ENCODE results near the gene RIN3.

The RIN3 gene

DNA sequence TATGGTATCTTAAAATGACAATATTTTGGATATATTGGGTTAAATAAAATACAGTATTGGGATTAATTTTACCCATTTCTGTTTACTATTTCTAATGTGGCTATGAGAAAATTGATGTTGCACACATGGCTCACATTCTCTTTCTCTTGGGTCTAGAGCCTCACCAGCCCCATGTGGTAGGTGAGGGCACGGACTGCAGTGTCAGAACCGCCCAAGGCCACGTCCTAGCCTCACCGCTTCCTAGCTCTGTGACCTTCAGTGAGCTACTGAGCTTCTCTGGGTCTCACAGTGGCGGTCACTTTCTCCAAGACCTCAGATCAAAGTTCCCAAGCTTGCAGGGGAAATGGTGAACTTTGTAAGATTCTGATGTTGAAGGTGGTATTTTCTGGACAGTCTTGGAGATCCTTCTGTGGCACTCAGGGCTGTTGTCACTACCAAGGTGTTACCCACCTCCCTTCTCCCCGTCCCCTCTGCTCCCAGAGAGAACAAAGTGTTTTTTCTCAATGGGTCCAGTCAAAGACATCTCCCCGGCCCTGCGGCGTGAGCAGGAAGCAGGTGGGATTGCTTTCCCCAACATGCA, 87.6 kb downstream of the RIN3 start:
- no peak for DNase-seq

DNA sequence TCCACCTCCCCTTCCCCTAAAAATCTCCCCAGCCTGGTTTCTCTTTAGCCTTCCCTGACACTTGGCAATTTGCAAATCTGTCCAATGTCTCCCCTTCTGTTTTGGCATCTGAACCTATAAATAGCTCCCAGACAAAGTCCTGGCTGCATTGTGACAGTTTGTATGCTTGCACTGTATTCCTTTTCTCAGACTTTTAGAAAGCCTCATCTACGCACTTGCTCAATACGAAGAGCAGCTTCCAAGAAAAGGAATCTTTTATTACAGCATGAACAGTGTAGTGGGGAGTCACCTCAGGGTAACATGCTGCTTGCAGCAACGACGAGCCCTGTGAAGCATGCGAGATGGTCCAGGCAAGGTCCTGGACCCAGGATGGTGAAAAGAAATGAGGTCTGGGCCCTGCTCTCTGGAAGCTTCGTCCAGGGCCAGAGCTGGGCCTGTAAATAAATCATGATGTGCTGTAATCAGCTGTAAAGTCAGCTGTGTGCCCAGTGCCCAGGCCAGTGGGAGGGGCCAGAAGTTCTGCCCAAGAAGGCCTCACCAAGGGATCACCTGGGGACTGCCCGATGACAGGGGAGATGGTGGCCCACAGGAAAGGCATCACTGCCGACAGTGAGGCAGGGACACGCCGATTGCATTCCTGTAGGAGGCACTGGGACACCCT, 88.3 kb downstream of the RIN3 start:
- DNase-seq = no peak

DNA sequence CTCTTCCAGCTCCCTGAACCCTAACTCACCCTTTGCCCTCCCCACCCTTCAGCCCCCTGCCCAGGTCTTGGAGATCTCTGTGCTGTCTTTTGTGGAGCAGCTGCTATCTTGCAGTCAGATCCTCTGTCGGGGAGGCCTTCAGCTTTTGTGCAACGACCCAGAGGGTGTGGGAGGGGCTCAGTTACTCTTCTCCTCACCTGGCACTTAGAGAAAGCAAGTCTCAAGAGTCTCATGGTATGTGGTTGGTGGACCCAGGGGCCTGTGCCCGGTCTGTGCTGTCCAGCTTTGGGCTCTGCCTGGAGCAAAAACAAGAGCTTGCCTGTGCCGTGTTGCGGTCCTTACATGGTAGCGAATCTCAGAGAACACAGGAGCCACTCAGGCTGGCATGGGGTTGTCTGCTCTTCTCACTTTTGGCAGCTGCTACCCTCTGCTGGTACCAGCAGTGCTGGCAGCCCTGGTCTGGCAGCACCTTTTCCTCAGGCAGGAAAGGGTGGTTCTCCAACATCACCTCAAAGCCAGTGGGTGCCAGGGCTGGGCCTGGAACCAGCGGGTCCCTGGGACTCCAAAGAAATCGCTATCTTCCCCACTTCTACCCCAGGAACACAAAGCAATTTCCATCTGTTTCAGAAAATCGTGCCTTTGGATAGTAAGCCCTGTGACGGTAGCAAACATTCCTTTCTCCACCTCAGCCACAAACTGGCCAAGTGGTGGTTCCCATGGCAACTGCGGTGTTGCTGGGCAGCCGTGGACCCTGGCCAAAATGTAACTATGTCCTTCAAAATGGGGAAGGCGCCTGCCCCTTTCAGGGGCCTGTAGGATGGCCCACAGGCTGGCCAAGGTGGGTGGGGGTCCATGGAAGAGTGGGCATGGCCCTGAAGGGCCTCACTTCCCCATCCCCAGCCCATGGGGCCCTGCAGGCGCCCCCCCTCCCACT, 90.0 kb downstream of the RIN3 start:
- DNase-seq = peak; percentile 38

DNA sequence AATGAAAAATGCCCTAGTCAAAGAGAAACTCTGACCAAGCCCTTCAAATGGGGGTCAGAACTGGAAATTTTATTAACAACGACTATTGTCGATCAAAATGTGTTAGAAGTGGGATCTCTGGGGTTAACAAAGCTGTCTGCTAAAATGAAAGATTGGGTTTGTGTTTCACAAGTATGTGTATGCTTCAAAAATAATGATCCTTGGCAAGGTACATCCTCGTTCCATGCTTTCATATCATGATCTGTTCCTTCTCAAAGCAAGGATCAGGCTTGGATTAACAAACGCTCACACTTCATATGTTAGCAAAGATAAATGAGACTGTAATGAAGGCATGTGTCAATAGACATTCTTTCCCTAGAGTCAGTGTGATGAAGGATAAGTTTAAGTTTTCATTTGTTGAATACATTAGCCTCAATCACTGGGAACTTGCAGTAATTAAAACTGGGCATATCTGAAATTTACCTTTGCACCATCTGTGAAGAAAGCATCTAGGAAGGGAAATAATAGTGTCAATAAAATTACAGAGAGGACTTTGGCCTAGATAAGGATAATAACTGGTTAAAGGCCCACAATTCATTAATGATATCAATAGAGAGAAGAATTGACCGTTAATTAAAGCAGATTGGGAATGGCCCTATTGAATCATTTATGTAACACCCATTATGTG, 91.8 kb downstream of the RIN3 start:
- DNase-seq = no peak

DNA sequence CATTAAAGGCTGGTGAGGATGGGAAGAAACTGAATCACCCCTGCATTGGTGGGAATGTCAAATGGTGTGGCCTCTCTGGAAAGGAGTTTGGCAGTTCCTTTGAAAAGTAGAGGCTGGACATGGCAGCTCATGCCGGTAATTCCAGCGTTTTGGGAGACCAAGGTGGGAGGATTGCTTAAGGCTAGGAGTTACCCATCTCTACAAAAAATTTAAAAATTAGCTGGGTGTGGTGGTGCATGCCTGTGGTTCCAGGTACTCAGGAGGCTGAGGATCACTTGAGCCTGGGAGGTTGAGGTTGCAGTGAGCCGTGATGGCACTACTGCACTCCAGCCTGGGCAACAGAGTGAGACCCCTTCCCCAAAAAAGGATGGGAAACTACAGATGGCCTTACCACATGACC, 93.7 kb downstream of the RIN3 start:
- DNase-seq = no peak

DNA sequence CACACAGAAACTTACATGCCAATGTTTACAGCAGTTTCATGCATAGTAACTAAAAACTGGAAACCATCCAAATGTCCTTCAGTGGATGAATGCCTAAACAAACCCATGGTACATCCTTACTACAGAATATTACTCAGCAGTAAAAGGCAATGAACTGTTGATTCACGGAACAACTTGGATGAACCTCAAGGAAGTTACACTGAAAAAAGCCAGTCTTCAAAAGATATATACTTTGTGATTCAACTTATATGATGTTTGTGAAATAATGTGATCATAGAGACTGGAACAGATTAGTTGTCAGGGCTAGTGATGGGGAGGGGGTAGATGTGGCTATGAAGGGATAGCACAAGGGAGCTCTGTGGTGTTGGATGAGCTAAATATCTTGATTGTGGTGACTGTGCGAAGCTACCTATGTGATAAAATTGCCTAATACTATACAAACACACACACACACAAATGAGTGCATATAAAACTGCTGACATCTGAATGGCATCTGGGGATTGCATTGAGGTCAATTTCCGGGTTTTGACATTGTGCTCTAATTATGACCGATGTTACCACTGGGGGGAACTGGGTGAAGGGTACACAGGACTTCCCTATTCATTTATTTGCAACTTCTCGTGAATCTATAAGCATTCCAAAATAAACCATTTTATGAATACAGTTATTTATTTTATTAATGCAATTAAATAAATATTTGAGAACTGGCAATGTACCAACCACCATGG, 94.3 kb downstream of the RIN3 start:
- no peak for DNase-seq

DNA sequence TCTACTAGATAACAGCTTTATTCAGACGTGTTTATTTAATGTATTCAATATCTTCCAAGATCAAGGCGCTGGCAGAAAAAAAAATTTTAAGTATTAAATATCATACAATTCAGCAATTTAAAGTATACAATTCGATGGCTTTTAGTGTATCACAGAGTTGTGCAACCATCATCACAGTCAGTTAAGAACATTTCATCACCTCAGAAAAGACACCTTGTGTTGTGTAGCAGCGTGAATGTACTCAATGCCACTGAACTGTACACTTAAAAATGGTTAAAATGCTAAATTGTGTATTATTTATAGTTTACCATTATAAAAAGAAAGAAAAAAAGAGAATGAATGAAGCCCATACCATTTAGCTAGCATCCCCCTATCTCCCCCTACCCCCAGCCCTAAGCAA, 96.4 kb downstream of the RIN3 start:
- no peak for DNase-seq

DNA sequence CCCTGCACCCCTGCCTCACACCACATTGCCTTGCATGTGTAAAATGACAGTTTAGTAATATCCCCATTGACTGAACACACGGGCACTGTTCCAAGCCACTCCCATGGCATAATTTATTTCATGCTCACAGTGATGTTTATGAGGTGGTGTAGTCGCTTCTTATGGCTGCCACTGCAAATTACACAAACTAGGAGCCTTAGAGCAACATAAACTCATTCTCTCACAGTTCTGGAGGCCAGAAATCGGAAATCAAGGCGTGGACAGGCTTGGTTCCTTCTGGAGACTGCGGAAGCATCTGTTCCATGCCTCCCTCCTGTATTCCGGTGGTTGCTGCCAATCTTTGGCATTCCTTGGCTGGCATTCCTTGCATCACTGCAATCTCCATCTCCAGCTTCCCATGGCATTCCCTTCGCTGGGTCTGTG, 97.3 kb downstream of the RIN3 start:
- no peak for DNase-seq

DNA sequence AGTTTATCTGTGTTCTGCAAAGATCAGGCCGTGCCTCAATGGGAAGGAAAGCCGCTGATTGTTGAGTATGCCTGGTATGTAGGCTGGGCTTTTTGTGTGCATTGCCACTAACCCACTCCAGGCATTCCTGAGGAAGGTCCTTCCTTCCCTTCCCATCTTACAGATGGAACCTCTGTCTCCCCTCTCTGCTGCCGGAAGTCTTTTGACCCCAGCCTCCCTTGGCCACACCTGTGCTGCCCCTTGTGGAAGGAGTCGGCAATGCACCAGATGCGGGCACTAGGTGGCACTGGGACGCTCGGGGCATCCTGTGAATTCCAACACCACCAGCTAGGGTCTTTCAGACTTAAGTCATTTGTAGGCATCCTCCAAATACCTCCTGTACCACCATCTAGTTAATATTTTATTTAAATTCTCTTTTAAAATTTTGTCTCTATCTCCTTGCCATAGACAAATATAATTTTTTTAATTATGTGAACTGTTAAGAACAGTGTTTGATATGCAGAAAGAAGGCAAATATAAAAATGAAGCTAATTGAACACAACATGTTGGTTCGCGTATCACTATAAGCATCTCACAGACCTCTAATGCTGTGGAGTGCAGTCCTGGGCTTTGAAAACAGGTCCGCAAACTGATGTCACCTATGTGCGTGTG, 99.6 kb downstream of the RIN3 start:
- peak; percentile 62 for DNase-seq

DNA sequence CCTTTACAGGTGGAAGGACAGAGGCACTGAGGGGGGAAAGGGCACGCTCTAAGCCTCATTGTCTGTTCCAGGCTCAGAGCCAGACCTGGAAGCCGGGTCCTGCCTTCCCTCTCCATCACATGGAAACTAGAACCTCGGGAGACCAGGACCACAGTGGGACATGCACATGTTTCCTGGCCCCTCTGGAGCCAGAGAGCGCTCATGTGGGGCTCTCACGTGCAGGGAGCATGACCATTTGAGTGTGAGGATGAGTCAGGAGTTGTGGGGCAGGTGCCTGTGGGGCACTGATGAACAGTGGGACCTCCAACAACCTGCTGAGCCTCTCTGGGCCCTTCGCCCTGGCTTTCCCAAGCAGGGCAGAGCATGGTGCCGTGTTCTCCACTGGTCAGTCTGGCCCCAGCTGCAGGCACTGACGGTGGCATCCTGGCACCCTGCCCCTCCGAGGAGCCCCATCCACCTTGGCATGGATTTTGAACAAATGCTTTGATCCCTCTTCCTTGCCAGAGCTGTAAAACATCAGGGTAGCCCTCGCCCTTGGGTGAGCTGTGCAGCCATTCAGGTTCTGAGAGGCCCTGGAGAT, 100.2 kb downstream of the RIN3 start:
- DNase-seq = no peak

DNA sequence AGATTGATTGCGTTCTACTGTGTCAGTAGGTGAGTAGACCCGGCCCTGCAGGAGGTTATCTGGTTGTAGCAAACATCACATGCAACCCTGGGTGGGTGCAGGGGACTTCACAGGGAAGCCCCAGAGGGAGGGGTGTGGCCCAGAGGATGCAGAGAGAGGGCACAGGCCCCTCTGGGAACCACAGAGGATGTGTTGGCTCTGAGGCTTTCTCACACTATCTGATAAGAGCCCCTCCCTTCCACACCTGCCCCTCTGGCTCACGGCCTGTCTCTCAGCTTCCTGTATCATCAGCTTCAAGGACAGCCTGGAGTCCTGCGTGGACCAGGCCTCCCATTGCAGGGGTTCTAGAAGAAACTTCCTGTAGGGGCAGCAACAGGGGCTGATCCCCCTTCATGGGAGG, 101.9 kb downstream of the RIN3 start:
- DNase-seq = peak; percentile 45

DNA sequence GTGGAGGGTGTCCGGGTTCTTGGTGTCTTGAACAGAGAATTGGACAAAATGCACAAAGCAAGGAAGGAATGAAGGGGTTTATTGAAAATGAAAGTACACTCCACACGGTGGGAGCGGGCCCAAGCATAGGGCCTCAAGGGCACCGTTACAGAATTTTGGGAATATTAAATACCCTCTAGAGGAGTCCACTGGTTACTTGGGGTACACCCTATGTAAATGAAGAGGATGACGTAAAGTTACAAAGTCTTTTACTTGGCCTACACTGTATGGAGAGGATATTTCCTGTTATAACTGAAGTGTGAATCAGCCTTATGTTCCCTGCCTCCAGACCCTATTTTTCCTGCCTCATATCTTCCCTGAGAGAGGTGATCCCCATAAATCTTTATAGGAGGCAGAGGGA, 102.6 kb downstream of the RIN3 start:
- no peak for DNase-seq

DNA sequence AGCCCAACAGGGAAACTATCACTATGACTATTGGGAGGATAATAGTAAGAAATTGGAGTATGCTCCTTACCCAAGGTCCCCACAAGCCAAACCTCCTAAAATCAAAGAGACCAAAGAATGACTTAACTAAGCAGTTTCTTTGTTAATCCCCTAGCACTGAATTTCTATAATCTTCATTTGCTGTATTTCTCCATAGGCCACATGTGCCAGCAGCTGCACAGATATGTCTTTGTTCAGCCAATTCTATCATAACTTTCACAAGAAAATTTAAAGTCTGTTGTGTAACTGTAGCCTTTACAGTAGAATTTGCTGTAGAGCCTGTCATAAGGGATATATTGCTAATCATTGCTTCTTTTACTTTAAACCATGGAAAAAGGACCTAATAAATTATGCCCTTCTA, 104.0 kb downstream of the RIN3 start:
- DNase-seq = no peak

DNA sequence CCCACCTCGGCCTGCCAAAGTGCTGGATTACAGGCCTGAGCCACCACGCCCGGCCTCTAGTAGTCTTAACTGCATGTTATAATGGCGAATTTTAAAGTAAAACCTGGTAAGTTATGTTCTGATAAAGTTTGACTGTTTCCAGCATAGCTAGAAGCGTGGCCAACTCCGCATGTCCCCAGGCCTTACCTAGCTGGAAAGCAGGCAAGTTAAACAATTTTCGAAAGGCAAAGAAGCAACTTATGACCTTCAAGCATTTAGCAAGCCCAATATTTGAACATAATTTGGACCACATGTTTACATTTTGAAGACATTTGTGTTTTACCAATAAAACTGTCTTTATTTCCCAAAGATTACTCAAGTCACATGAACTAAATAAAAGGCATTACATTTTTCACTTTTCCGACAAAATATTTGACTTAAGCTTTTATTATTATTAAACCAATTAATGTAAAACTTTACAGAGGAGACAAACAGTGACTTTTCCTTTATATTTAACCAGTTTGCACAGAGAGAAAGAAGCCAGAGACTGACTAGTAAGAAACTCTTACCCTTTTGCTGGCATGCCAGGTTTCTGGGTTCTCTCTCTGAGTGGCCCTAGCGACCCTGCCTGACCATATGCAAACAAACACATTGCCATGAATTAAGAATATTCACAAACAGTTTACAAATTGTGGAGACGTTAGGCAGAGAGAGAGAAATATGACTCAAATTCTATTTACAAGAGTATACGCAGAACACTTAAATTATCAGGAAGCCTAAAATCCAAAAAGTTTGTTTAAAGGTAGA, 106.3 kb downstream of the RIN3 start:
- no peak for DNase-seq

DNA sequence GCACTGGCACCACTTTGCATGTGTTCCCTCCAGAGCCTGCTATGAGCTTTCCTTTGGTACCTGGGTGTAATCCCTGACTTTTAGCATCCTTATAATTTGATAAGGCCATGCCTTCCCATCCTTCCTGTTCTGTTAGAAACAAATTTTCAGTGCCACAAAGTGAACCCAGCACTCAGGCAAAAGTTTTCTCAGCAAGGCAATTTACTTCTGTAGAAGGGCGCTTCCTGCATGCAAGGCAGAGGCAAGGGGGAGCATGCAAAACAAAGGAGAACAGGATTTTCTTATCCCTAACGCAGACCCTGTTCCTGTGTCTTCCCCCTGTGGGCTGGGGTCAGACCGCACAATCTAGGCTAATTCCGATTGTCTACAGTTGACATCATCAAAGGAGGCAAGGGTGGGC, 108.7 kb downstream of the RIN3 start:
- no peak for DNase-seq

DNA sequence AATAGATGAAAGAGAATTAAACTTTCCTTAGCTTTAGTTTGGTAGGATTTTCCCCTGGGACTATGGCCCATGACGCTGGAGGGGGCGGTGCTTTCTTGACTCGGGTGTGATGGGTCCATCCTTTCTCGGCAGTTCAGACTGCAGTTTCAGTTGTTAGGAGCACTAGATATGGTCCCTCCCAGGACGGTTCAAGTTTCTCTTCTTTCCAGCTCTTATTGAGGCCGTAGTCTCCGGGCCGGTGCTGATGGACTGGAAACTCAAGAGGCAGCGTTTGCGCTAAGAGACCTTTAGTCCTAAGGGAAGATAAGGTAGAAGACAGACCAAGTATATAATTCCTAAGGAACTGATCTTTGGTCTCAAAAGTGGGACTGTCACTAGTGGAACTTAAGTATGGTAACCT, 111.2 kb downstream of the RIN3 start:
- DNase-seq = no peak

DNA sequence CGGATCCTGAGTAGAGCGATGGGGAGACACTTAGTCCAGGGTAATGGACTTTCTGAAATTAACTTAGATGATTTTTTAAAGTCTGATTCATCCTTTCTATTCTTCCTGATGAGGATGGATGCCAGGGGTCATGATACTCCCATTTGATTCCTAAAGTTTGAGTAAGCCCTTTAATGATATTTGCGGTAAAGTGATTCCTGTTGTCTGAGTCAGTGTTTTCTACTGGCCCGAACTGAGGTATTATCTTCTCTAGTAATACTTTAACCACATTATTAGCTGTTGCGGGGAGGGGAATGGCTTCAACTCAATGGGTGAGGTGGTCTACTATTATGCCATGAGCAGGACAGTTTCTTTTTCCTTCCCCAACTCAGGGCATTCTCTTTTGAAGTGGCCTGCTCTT, 111.6 kb downstream of the RIN3 start:
- no peak for DNase-seq

DNA sequence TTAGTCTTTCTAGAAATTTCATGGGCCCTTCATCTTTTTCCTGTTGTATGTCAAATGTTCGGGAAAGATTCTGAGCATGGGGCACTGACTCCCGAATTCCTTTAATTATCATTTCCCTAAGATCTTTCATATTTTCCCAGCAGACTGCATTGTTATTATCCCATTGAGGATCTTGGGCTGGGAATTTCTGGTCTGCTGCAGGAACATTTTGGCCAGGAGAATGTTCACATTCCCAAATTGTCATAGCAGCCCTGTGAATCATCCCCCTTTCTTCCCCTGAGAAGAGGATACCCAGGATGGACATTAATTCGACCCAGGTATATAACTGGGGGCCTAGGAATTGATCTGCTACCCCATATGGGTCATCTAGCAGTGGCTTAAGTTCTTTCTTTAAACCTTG, 112.5 kb downstream of the RIN3 start:
- DNase-seq = no peak

DNA sequence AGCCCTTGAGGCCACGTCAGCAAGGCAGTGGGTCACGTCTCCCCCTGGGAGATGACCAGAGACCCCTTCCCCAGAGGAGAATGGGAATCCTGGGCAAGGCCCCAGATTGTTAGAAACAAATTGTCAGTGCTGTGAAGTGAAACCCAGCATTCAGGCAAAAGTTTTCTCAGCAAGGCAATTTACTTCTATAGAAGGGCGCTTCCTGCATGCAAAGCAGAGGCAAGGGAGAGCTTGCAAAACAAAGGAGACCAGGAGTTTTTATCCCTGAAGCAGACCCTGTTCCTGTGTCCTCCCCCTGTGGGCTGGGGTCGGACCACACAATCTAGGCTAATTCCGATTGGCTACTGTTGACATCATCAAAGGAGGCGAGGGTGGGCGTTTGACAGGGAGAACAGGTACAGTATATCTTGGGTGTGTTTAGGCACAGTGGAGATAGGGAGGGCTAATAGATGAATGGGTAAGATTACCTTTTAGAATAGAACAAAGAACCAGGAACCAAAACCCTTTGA, 114.2 kb downstream of the RIN3 start:
- DNase-seq = no peak

DNA sequence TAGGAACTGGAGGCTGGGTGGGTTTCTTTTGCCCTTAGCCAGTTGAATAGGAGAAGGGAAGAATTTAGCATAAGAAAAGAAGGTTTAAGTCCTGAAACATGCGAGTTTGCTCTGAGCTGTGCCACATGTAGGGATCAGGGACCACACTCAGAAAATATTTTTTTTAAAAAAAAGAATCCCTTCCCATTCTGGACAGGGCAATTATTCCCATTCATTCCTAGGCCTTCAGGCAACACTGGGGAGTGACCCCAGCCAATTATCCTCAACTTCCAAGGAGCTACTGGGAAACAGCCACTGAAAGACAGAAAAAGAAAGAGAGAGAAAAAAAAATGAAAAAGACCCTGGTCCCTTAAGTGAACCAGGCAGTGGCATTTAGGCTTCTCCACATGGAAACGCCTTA, 115.1 kb downstream of the RIN3 start:
- no peak for DNase-seq

DNA sequence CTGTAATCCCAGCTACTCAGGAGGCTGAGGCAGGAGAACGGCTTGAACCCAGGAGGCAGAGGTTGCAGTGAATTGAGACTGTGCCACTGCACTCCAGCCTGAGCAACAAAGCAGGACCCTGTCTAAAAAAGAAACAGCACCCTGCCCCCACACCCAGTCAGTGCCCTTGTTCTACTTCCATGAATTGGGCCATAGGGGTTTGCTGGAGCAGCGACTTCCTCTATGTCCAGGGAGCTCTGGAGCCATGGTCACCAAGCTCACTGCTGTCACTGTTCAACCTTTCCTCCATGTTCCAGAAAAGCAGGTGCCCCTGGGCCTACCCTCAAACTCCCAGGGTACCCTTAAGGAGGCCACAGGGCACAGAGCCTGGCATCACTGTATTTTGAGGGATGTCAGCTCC, 116.8 kb downstream of the RIN3 start:
- DNase-seq = no peak

All from stimulated activated CD4-positive, alpha-beta T cell treated with anti-CD3 and anti-CD28 coated beads, Interleukin-1b, Interleukin-23, amount 100 ng/mL, for 48 hours (primary cell).